Duodenal mucosa (tissue), 2 donors: ENCODE data around the gene OR6C76.

Experiments
- H3K27ac ChIP-seq: one replicate; pipeline ENCODE4 v1.7.0; 2013; ENCODE audit warnings: low read depth, low read length
- H3K27me3 ChIP-seq, 2 donors: one replicate each; pipeline ENCODE4 v1.7.0; 2013; ENCODE audit warnings: low read length in 2 of 2, control low read depth in 1 of 2; ENCODE audit not compliant: insufficient read depth in 2 of 2, control insufficient read depth in 1 of 2
- H3K36me3 ChIP-seq, 2 donors: one replicate each; pipeline ENCODE4 v1.7.0; 2013; ENCODE audit warnings: low read length in 2 of 2, control low read depth in 1 of 2; ENCODE audit not compliant: insufficient read depth in 2 of 2, control insufficient read depth in 1 of 2
- H3K4me1 ChIP-seq, 2 donors: one replicate each; pipeline ENCODE4 v1.7.0; 2013; ENCODE audit warnings: low read length in 2 of 2, control low read depth in 1 of 2; ENCODE audit not compliant: insufficient read depth in 2 of 2, control insufficient read depth in 1 of 2
- H3K4me3 ChIP-seq, 2 donors: one replicate each; pipeline ENCODE4 v1.7.0; 2013; ENCODE audit warnings: low read length in 2 of 2, low read depth in 1 of 2
- H3K9ac ChIP-seq, 2 donors: one replicate each; pipeline ENCODE4 v1.7.0; 2013; ENCODE audit warnings: low read length in 2 of 2, low read depth in 1 of 2
- H3K9me3 ChIP-seq, 2 donors: one replicate each; pipeline ENCODE4 v1.7.0; 2013; ENCODE audit warnings: low read length in 2 of 2, control low read depth in 1 of 2; ENCODE audit not compliant: control insufficient read depth in 1 of 2

OR6C76 gene

DNA sequence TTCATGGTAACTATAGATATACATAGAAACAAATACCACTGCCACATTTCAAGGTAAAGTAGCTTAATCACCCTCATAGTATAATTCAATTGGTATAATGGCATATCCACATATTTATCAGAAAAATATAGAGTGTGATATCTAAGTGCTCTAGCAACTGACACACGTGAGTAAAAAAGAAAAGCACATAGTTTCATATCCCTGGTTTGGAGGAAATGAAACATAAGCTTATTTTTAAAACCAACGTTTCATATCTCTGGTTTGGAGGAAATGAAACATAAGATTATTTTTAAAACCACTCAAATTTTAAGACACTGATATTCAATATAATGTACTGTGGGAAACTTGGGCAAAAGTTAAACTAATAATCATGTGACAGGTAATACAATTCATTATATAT lies 41.8 kb downstream of the OR6C76 start:
- Histone ChIP-seq H3K27me3 (no peaks in the 10 kb centered on the region), H3K4me3 (no peak overlapping the region), H3K36me3 (no peaks in the 10 kb centered on the region), H3K9ac (no peak overlapping the region), H3K27ac (no peak overlapping the region), H3K4me1 (no peaks in the 10 kb centered on the region), H3K9me3 (no peaks in the 10 kb centered on the region)

DNA sequence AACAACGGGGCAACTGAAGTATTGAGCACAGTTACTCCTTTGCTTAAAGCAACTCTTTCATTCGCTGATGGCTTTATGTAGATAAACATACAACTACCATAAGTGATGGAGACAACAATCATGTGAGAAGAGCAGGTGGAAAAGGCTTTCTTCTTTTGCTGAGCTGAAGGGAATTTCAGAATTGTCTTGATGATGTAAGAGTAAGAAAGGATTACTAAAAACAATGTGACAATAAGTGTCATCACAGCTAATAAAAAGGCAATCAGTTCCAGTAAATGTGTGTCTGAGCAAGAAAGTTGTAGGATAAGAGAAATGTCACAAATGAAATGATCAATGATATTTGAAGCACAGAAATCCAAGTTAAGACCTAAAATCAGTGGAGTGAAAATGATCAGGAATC lies 43.2 kb downstream of the OR6C76 start:
- Histone ChIP-seq H3K4me3 (no peak overlapping the region), H3K27me3 (no peaks in the 10 kb centered on the region), H3K36me3 (no peaks in the 10 kb centered on the region), H3K27ac (no peak overlapping the region), H3K9ac (no peak overlapping the region), H3K4me1 (no peaks in the 10 kb centered on the region), H3K9me3 (no peaks in the 10 kb centered on the region)

DNA sequence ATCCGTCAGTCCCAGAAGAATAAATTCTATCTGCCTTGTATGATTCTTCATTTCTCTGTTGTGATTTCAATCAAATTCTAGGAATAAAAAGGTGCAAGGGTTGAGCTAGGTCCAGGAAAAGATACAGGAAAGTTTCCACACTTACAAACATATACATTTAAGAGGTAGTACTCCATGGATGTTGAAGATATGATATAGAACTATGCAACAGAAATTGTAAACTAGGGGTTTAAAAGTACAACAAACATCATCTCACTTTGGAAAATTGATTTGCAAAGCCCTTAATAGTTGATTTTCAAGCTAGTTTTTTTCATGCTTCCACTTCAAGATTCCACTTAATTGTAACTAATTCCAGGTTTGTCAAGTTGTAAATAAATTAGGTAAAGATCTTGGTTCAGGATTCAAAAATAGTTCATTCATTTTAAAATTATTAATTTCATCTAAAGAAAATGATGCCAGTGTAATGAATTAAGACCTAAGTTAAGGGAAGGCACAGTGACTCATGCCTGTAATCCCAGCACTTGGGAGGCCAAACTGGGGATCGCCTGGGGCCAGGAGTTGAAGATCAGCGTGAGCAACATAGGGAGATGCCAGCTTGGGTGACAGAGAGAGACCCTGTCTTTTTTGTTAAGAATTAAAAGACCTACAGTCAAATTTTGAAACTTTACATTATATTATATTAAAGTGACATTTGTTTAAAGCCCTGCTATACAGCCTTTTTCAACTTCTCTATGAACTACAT lies 44.2 kb downstream of the OR6C76 start, which contains the start of gene OR6C70:
Gene OR6C70 (minus strand): TSS at position 51 of the 742 bp plus-strand sequence. CDS start 0 bp downstream, at position 51.
- Histone ChIP-seq H3K4me1 (no peaks in the 10 kb centered on the region), H3K27ac (no peak within 1 kb of the TSS), H3K36me3 (no peaks in the 10 kb centered on the region), H3K9me3 (no peaks in the 10 kb centered on the region), H3K9ac (no peak within 1 kb of the TSS), H3K27me3 (no peaks in the 10 kb centered on the region), H3K4me3 (no peak within 1 kb of the TSS)

DNA sequence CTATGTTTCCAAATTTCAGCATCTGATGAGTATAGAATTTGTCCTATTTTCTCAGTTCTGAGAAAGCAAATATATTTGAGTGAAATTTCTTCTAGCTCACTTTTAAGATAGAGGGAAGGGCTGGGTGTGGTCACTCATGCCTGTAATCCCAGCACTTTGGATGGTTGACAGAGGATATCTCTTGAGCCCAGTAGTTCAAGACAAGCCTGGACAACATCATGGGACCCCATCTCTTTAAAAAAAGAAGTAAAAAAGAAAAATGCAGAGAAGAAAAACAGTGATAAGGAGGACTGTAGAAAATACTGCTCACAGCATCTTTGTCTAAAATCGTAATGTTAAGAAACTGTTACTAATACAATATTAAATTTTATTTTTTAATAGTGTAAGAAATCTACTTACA lies 46.2 kb downstream of the OR6C76 start:
- Histone ChIP-seq H3K4me1 (no peaks in the 10 kb centered on the region), H3K27me3 (no peaks in the 10 kb centered on the region), H3K9ac (no peak overlapping the region), H3K27ac (no peak overlapping the region), H3K36me3 (no peaks in the 10 kb centered on the region), H3K9me3 (no peaks in the 10 kb centered on the region), H3K4me3 (no peak overlapping the region)
